ENCODE data around the gene STYXL1. TPM values are rescaled to one million over a fixed set of nuclear protein-coding genes. Genes with fewer than 3 reads are reported as not detected.

STYXL1 gene
- total RNA-seq, 1 experiment from 2014 or later, result 42.3 TPM

- Histone ChIP-seq H3K4me3 (ENCODE audit: low read depth, low read length) (no peak overlapping the region), H3K4me1 (peaks cover 46% of the 10 kb centered on the region), H3K27me3 (replicated peaks; ENCODE audit: control insufficient read depth, insufficient read depth, low read length) (no peaks in the 10 kb centered on the region), H3K36me3 (ENCODE audit: control insufficient read depth, insufficient read depth, low read length) (peaks cover 8% of the 10 kb centered on the region), H3K9me3 (0 out of 2 replicates have a peak, but pooled peaks cover 9% of the 10 kb centered on the region)
- Mint-ChIP-seq H3K4me1 (ENCODE audit: low read depth, unreplicated experiment) (peaks cover 20% of the 10 kb centered on the region), H3K36me3 (ENCODE audit: insufficient read depth, unreplicated experiment) (peaks cover 66% of the 10 kb centered on the region), H3K9me3 (ENCODE audit: unreplicated experiment) (no peaks in the 10 kb centered on the region), H3K27me3 (ENCODE audit: insufficient read depth, unreplicated experiment) (no peaks in the 10 kb centered on the region), H3K4me3 (ENCODE audit: unreplicated experiment) (no peak overlapping the region), H3K27ac (ENCODE audit: unreplicated experiment) (no peak overlapping the region)
- DNase-seq, result no peak
- intact Hi-C loops (cut with micrococcal nuclease; ENCODE audit: unreplicated experiment), result no loop called here
- no TSS peak for BruUV-seq (replicated peaks)
- POLR2A ChIA-PET, result no interaction called here
- CTCF ChIA-PET, result interaction anchor here (0.7 to 0.9 kb wide), 3 partner anchors 22 to 95 kb away, joined by 3 to 11 read pairs (median 3); no protein-coding TSS in a partner anchor
- no peak for TF ChIP-seq CTCF (IDR thresholded peaks at IDR 0.05; ENCODE audit: insufficient read depth in 1 of 2, low read depth in 1 of 2, low read length in 1 of 2, severe bottlenecking in 1 of 2, unreplicated experiment in 1 of 2)
Observed at GRCh38 chr7:75960372-75960771, 87.4 kb downstream of the STYXL1 start.

GRCh38 chr7:75958802-75959543, 88.8 kb downstream of the STYXL1 start:
- H3K4me1 ChIP-seq, result peaks cover 48% of the 10 kb centered on the region
- peaks cover 8% of the 10 kb centered on the region for H3K36me3 ChIP-seq (ENCODE audit: control insufficient read depth, insufficient read depth, low read length)
- Mint-ChIP-seq H3K9me3 (ENCODE audit: unreplicated experiment) (no peaks in the 10 kb centered on the region), H3K4me3 (ENCODE audit: unreplicated experiment) (peak overlapping the region; percentile 25), H3K27me3 (ENCODE audit: insufficient read depth, unreplicated experiment) (no peaks in the 10 kb centered on the region), H3K36me3 (ENCODE audit: insufficient read depth, unreplicated experiment) (peaks cover 71% of the 10 kb centered on the region), H3K27ac (ENCODE audit: unreplicated experiment) (peak overlapping the region; percentile 94), H3K4me1 (ENCODE audit: low read depth, unreplicated experiment) (peaks cover 20% of the 10 kb centered on the region)
- DNase-seq, result peak in 1 of 2 experiments; percentile 62
- intact Hi-C loops (cut with micrococcal nuclease; ENCODE audit: unreplicated experiment), result loop anchor here (5.0 kb wide), 1 partner anchor 82 kb away; the partner anchor contains the start of gene RHBDD2
- H3K4me3 ChIP-seq (ENCODE audit: low read depth, low read length), result no peak overlapping the region
- ChIA-PET CTCF (interaction anchor here (1.4 kb wide), 1 partner anchor 43 kb away, joined by 4 read pairs; no protein-coding TSS in a partner anchor), POLR2A (no interaction called here)
- BruUV-seq (replicated peaks), result TSS peak; percentile 20
- H3K9me3 ChIP-seq, result 0 out of 2 replicates have a peak, but pooled peaks cover 9% of the 10 kb centered on the region
- no peaks in the 10 kb centered on the region for H3K27me3 ChIP-seq (replicated peaks; ENCODE audit: control insufficient read depth, insufficient read depth, low read length)
- TF ChIP-seq CTCF (IDR thresholded peaks at IDR 0.05; ENCODE audit: insufficient read depth in 1 of 2, low read depth in 1 of 2, low read length in 1 of 2, severe bottlenecking in 1 of 2, unreplicated experiment in 1 of 2), result no peak

- H3K4me1 ChIP-seq, result peaks cover 48% of the 10 kb centered on the region
- H3K4me3 Mint-ChIP-seq (ENCODE audit: unreplicated experiment), result peak overlapping the region; percentile 71
- DNase-seq, result peak; percentile 91 to 96
- no peak overlapping the region for H3K4me3 ChIP-seq (ENCODE audit: low read depth, low read length)
- intact Hi-C loops (cut with micrococcal nuclease; ENCODE audit: unreplicated experiment), result loop anchor here (1.0 to 5.0 kb wide), 3 partner anchors 34 to 80 kb away; partner anchors contain the start of genes POR and RHBDD2
- no peaks in the 10 kb centered on the region for H3K27me3 ChIP-seq (replicated peaks; ENCODE audit: control insufficient read depth, insufficient read depth, low read length)
- CTCF ChIA-PET, result interaction anchor here (0.5 kb wide), 1 partner anchor 198 kb away, joined by 3 read pairs; no protein-coding TSS in a partner anchor
- peaks cover 10% of the 10 kb centered on the region for H3K36me3 ChIP-seq (ENCODE audit: control insufficient read depth, insufficient read depth, low read length)
- BruUV-seq (replicated peaks), result no TSS peak
- no peaks in the 10 kb centered on the region for H3K27me3 Mint-ChIP-seq (ENCODE audit: insufficient read depth, unreplicated experiment)
- H3K36me3 Mint-ChIP-seq (ENCODE audit: insufficient read depth, unreplicated experiment), result peaks cover 61% of the 10 kb centered on the region
- POLR2A ChIA-PET, result interaction anchor here (0.6 to 1.3 kb wide), 6 partner anchors 13 to 91 kb away, joined by 3 to 5 read pairs (median 3); partner anchors contain the start of genes MDH2 and STYXL1
- H3K4me1 Mint-ChIP-seq (ENCODE audit: low read depth, unreplicated experiment), result peaks cover 15% of the 10 kb centered on the region
- no peak for TF ChIP-seq CTCF (IDR thresholded peaks at IDR 0.05; ENCODE audit: insufficient read depth in 1 of 2, low read depth in 1 of 2, low read length in 1 of 2, severe bottlenecking in 1 of 2, unreplicated experiment in 1 of 2)
- peak overlapping the region; percentile 94 for H3K27ac Mint-ChIP-seq (ENCODE audit: unreplicated experiment)
- H3K9me3 Mint-ChIP-seq (ENCODE audit: unreplicated experiment), result no peaks in the 10 kb centered on the region
- H3K9me3 ChIP-seq, result 0 out of 2 replicates have a peak, but pooled peaks cover 9% of the 10 kb centered on the region
Observed at GRCh38 chr7:75957021-75957736, 90.6 kb downstream of the STYXL1 start.
